Kidney tubule cell (primary cell): ENCODE results near the gene YAP1.
A peak's percentile ranks its signal among the peaks of the same experiment; 100 is the strongest.
"Not testable (repeated sequence)": the region's sequence is repeated elsewhere in the genome, so short reads cannot be mapped to it uniquely, and the experiment has no call there.

Experiments used
- DNase-seq: peaks from one replicate; pipeline ENCODE4 v3.0.0-alpha.2; 2018; ENCODE audit warnings: low spot score

YAP1 gene

GRCh38 chr11:102200325-102200724 lies 90.1 kb downstream of the YAP1 start:
- not testable (repeated sequence) for DNase-seq

GRCh38 chr11:102201776-102202175 lies 91.5 kb downstream of the YAP1 start:
- no peak for DNase-seq

- no peak for DNase-seq
Measured at GRCh38 chr11:102202972-102203371, 92.7 kb downstream of the YAP1 start.

GRCh38 chr11:102204174-102204573 lies 93.9 kb downstream of the YAP1 start:
- peak; percentile 12 for DNase-seq

- no peak for DNase-seq
Measured at GRCh38 chr11:102205805-102206204, 95.6 kb downstream of the YAP1 start.

GRCh38 chr11:102208835-102209234 lies 98.6 kb downstream of the YAP1 start:
- DNase-seq: no peak

GRCh38 chr11:102214623-102215022 lies 104.4 kb downstream of the YAP1 start:
- no peak for DNase-seq

- DNase-seq: no peak
Measured at GRCh38 chr11:102216433-102217075, 106.3 kb downstream of the YAP1 start.

GRCh38 chr11:102220728-102221467 lies 110.7 kb downstream of the YAP1 start:
- peak; percentile 30 for DNase-seq

GRCh38 chr11:102223859-102224258 lies 113.6 kb downstream of the YAP1 start:
- no peak for DNase-seq

- DNase-seq: peak; percentile 91
Measured at GRCh38 chr11:102225689-102226568, 115.7 kb downstream of the YAP1 start.

- no peak for DNase-seq
Measured at GRCh38 chr11:102226702-102227490, 116.6 kb downstream of the YAP1 start.

GRCh38 chr11:102229510-102230123 lies 119.4 kb downstream of the YAP1 start:
- DNase-seq: no peak

GRCh38 chr11:102230186-102230585 lies 119.9 kb downstream of the YAP1 start:
- no peak for DNase-seq

- DNase-seq: no peak
Measured at GRCh38 chr11:102230911-102231310, 120.7 kb downstream of the YAP1 start.

- DNase-seq: no peak
Measured at GRCh38 chr11:102234779-102235439, 124.7 kb downstream of the YAP1 start.

GRCh38 chr11:102237096-102237735 lies 127.0 kb downstream of the YAP1 start:
- DNase-seq: peak; percentile 66

GRCh38 chr11:102238391-102238821 lies 128.2 kb downstream of the YAP1 start:
- peak; percentile 63 for DNase-seq

GRCh38 chr11:102239448-102239847 lies 129.2 kb downstream of the YAP1 start:
- DNase-seq: no peak

GRCh38 chr11:102239911-102240310 lies 129.7 kb downstream of the YAP1 start:
- peak; percentile 62 for DNase-seq
